Brain microvascular endothelial cell (primary cell): Measurements from ENCODE around the gene ART5.
A peak's percentile ranks its signal among the peaks of the same experiment; 100 is the strongest.
"Not testable (repeated sequence)": the region's sequence is repeated elsewhere in the genome, so short reads cannot be mapped to it uniquely, and the experiment has no call there.

Experiments
- DNase-seq: peaks from one replicate; pipeline ENCODE4 v3.0.0-alpha.2; 2020
- H3K27ac ChIP-seq: fragments of 250-450 bp; sonication (Bioruptor Pico); 2 replicates; pipeline ENCODE4 v1.5.1; 2020; ENCODE audit warnings: mild to moderate bottlenecking, moderate library complexity
- H3K27me3 ChIP-seq: fragments of 250-450 bp; sonication (Bioruptor Pico); replicated peaks from 2 replicates; pipeline ENCODE4 v1.5.1; 2020; ENCODE audit warnings: mild to moderate bottlenecking
- H3K36me3 ChIP-seq: fragments of 250-450 bp; sonication (Bioruptor Pico); replicated peaks from 2 replicates; pipeline ENCODE4 v1.5.1; 2020; ENCODE audit warnings: mild to moderate bottlenecking
- H3K4me3 ChIP-seq: 2 replicates; pipeline ENCODE4 v1.5.1; 2011; ENCODE audit warnings: low read depth, mild to moderate bottlenecking, control low read depth, low read length, moderate library complexity
- CTCF ChIP-seq: IDR thresholded peaks from 2 replicates; pipeline ENCODE4 v1.5.1; 2011; ENCODE audit warnings: low read depth, mild to moderate bottlenecking, moderate library complexity, low read length, control low read depth, inconsistent platforms; ENCODE audit errors: missing control alignments
- in situ Hi-C: cut with HindIII; loops from 2 replicates; pipeline ENCODE4 v1.10.0; 2017; ENCODE audit warnings: low sequenced_read_pairs, low pct_ligation_motif_present

ART5 gene

GRCh38 chr11:3655547-3655946 is 13.8 kb upstream of the ART5 start:
- no peak for TF ChIP-seq CTCF
- H3K36me3 ChIP-seq = no peaks in the 10 kb centered on the region
- in situ Hi-C loops = no loop called here
- DNase-seq = no peak
- no peaks in the 10 kb centered on the region for H3K27me3 ChIP-seq
- H3K27ac ChIP-seq = no peak overlapping the region
- no peak overlapping the region for H3K4me3 ChIP-seq

- in situ Hi-C loops, H3K4me3 ChIP-seq, H3K27me3 ChIP-seq, DNase-seq, H3K36me3 ChIP-seq, H3K27ac ChIP-seq: not testable (repeated sequence)
These were observed 10.7 kb upstream of the ART5 start for GRCh38 chr11:3652514-3652913.

GRCh38 chr11:3649374-3649773 is 7.6 kb upstream of the ART5 start:
- DNase-seq, H3K27me3 ChIP-seq, H3K4me3 ChIP-seq, in situ Hi-C loops, H3K36me3 ChIP-seq, H3K27ac ChIP-seq: not testable (repeated sequence)

GRCh38 chr11:3648843-3649242 is 7.1 kb upstream of the ART5 start:
- in situ Hi-C loops, H3K36me3 ChIP-seq, H3K4me3 ChIP-seq, DNase-seq, H3K27ac ChIP-seq, H3K27me3 ChIP-seq: not testable (repeated sequence)

- no peaks in the 10 kb centered on the region for H3K27me3 ChIP-seq
- in situ Hi-C loops = no loop called here
- H3K36me3 ChIP-seq = no peaks in the 10 kb centered on the region
- TF ChIP-seq CTCF = no peak
- DNase-seq = no peak
- no peak overlapping the region for H3K27ac ChIP-seq
- H3K4me3 ChIP-seq = no peak overlapping the region
These were observed 3.8 kb upstream of the ART5 start for GRCh38 chr11:3645552-3645951.

- H3K27ac ChIP-seq = no peak within 1 kb of the TSS
- in situ Hi-C loops = no loop called here
These were observed 3.0 kb upstream of the ART5 start, which contains the start of gene ART1 for GRCh38 chr11:3644817-3645235. ART1 (plus strand) TSS chr11:3645128; CDS start chr11:3659214, 14,086 bp downstream.

GRCh38 chr11:3643102-3643546 is 1.3 kb upstream of the ART5 start:
- H3K27ac ChIP-seq, DNase-seq, H3K27me3 ChIP-seq, in situ Hi-C loops, H3K36me3 ChIP-seq, H3K4me3 ChIP-seq: not testable (repeated sequence)

More at GRCh38 chr11:3644817-3645235, 3.0 kb upstream of the ART5 start, which contains the start of gene ART1:
- no peak for DNase-seq
- Histone ChIP-seq H3K4me3 (no peak within 1 kb of the TSS), H3K27me3 (no peaks in the 10 kb centered on the region), H3K36me3 (no peaks in the 10 kb centered on the region)
- peak; percentile 8 for TF ChIP-seq CTCF

- Histone ChIP-seq H3K27ac (no peak overlapping the region), H3K27me3 (no peaks in the 10 kb centered on the region), H3K36me3 (no peaks in the 10 kb centered on the region), H3K4me3 (peak overlapping the region; percentile 57)
- in situ Hi-C loops = no loop called here
- no peak for TF ChIP-seq CTCF
- peak; percentile 70 for DNase-seq
These were observed 519 bp upstream of the ART5 start for GRCh38 chr11:3642071-3642951.
